Prostate gland (tissue), 2 donors: ENCODE results near the gene DSCAML1.

ENCODE experiments used
- POLR2A ChIP-seq: fragments of 450-650 bp; IDR thresholded peaks from one replicate; pipeline ENCODE4 v1.6.1; 2016; ENCODE audit warnings: antibody characterized with exemption, mild to moderate bottlenecking
- POLR2AphosphoS5 ChIP-seq: sonication (generic); formaldehyde crosslinking; IDR thresholded peaks from one replicate; pipeline ENCODE4 v1.6.1; 2017; ENCODE audit warnings: antibody characterized with exemption
- TF ChIP-seq, protein P1 (sequence below), 4 experiments: fragments of 200-600 bp in 2 of 4; fragments of 450-650 bp in 2 of 4; sonication (generic) in 2 of 4; IDR thresholded peaks; 1 replicate in 3 of 4; 2 replicates in 1 of 4; pipeline ENCODE4 v1.5.1; 2016 to 2019; ENCODE audit warnings: antibody characterized with exemption in 4 of 4, mild to moderate bottlenecking in 2 of 4, moderate library complexity in 2 of 4

DNA sequence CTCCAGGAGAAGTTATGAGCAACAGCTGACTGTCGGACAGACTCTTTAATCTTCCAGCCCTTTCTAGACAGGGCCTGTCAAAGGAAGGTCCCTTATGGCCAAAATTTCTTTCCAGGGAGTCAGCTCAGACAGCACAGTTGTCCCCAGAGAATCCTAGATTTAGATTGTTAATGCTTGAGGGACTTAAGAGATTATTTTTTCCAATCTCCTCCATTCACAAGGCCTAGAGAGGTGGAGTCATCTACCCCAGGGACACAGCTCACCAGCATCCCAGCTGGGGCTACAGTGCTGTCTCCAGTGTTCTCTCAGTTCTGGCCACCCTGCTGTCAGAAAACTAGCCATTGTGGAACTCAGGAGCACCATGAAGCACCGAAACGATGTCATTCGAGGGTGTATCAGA, 7.8 kb downstream of the DSCAML1 start:
- TF ChIP-seq, protein P1, sequence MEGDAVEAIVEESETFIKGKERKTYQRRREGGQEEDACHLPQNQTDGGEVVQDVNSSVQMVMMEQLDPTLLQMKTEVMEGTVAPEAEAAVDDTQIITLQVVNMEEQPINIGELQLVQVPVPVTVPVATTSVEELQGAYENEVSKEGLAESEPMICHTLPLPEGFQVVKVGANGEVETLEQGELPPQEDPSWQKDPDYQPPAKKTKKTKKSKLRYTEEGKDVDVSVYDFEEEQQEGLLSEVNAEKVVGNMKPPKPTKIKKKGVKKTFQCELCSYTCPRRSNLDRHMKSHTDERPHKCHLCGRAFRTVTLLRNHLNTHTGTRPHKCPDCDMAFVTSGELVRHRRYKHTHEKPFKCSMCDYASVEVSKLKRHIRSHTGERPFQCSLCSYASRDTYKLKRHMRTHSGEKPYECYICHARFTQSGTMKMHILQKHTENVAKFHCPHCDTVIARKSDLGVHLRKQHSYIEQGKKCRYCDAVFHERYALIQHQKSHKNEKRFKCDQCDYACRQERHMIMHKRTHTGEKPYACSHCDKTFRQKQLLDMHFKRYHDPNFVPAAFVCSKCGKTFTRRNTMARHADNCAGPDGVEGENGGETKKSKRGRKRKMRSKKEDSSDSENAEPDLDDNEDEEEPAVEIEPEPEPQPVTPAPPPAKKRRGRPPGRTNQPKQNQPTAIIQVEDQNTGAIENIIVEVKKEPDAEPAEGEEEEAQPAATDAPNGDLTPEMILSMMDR (IDR thresholded peaks at IDR 0.05) = no peak
- TF ChIP-seq POLR2A (no peak), POLR2AphosphoS5 (no peak)
